H1 (cell line): ENCODE data around the gene CD59. TPM values are rescaled to one million over a fixed set of nuclear protein-coding genes. Genes with fewer than 3 reads are reported as not detected.

Experiments used
- CTCF ChIA-PET: fragments of 300-600 bp; sonication (Branson Sonifier 250); formaldehyde crosslinking; loops from one replicate; lab custom pipeline; 2021; ENCODE audit not compliant: partially characterized antibody; lab: Charles Lee
- POLR2A ChIA-PET: fragments of 300-600 bp; sonication (Branson Sonifier 250); formaldehyde crosslinking; loops from one replicate; lab custom pipeline; 2021; ENCODE audit warnings: inconsistent platforms; ENCODE audit not compliant: partially characterized antibody; lab: Charles Lee
- DNase-seq, 2 experiments: peaks; one replicate each; pipeline versions ENCODE4 v3.0.0 to v3.0.0-alpha.2; 2010 to 2022; ENCODE audit warnings: low spot score in 2 of 2, low read depth in 1 of 2, mixed read lengths in 1 of 2
- FAIRE-seq: peaks from 2 replicates; lab custom pipeline; 2011; peaks lifted over from hg19 to GRCh38; lab: Jason Lieb, UNC
- H2AFZ ChIP-seq: 2 replicates; pipeline ENCODE4 v1.8.1; 2012; ENCODE audit warnings: low read length, inconsistent platforms
- H2AK5ac ChIP-seq: 2 replicates; pipeline ENCODE4 v1.6.1; 2013; ENCODE audit warnings: low read depth, low read length
- H2BK120ac ChIP-seq: replicated peaks from 2 replicates; pipeline ENCODE3; 2013; ENCODE audit warnings: low read depth, low read length, inconsistent platforms
- H2BK12ac ChIP-seq: 2 replicates; pipeline ENCODE4 v1.6.1; 2013; ENCODE audit warnings: low read depth, low read length
- H2BK15ac ChIP-seq: 2 replicates; pipeline ENCODE4 v1.6.1; 2013; ENCODE audit warnings: low read length
- H2BK20ac ChIP-seq: 2 replicates; pipeline ENCODE4 v1.6.1; 2013; ENCODE audit warnings: low read length
- H2BK5ac ChIP-seq: 2 replicates; pipeline ENCODE4 v1.6.1; 2013; ENCODE audit warnings: low read depth, low read length
- H3K14ac ChIP-seq: 2 replicates; pipeline ENCODE4 v1.6.1; 2013; ENCODE audit warnings: inconsistent platforms; ENCODE audit not compliant: insufficient read length
- H3K18ac ChIP-seq: 2 replicates; pipeline ENCODE4 v1.6.1; 2013; ENCODE audit warnings: low read length; ENCODE audit errors: extremely low read depth
- H3K23ac ChIP-seq: 2 replicates; pipeline ENCODE4 v1.6.1; 2013; ENCODE audit warnings: inconsistent platforms; ENCODE audit not compliant: insufficient read length
- H3K23me2 ChIP-seq: 2 replicates; pipeline ENCODE4 v1.6.1; 2013; ENCODE audit warnings: low read depth, low read length
- H3K27ac ChIP-seq: 2 replicates; pipeline ENCODE4 v1.6.1; 2011; ENCODE audit warnings: low read depth, low read length, inconsistent platforms
- H3K27me3 ChIP-seq, 4 experiments: replicated peaks in 1 of 4; 1 replicate in 1 of 4; 2 replicates in 3 of 4; pipeline versions ENCODE4 v1.6.1 to v1.8.1; 2011 to 2013; ENCODE audit warnings: low read length in 3 of 4, mild to moderate bottlenecking in 3 of 4, inconsistent platforms in 2 of 4, mixed read lengths in 2 of 4, moderate library complexity in 1 of 4; ENCODE audit not compliant: control insufficient read depth in 3 of 4, insufficient read depth in 3 of 4; ENCODE audit errors: extremely low read depth in 1 of 4
- H3K36me3 ChIP-seq, 4 experiments: 2 replicates each; pipeline versions ENCODE4 v1.6.1 to v1.8.1; 2011 to 2013; ENCODE audit warnings: mild to moderate bottlenecking in 4 of 4, low read length in 3 of 4, moderate library complexity in 2 of 4, control low read depth in 1 of 4, inconsistent platforms in 1 of 4; ENCODE audit not compliant: insufficient read depth in 4 of 4, control insufficient read depth in 2 of 4
- H3K4ac ChIP-seq: replicated peaks from 2 replicates; pipeline ENCODE3; 2013; ENCODE audit warnings: low read length, low read depth, mixed read lengths, inconsistent platforms; ENCODE audit not compliant: insufficient read length
- H3K4me1 ChIP-seq, 4 experiments: replicated peaks in 1 of 4; 1 replicate in 1 of 4; 2 replicates in 3 of 4; pipeline versions ENCODE4 v1.6.1 to v1.8.1; 2011 to 2013; ENCODE audit warnings: low read length in 3 of 4, inconsistent platforms in 2 of 4, mixed read lengths in 1 of 4; ENCODE audit not compliant: insufficient read depth in 4 of 4, control insufficient read depth in 3 of 4
- H3K4me2 ChIP-seq, 2 experiments: 2 replicates each; pipeline versions ENCODE4 v1.6.1 to v1.8.1; 2011 to 2013; ENCODE audit warnings: low read depth in 2 of 2, low read length in 2 of 2, control low read depth in 1 of 2, inconsistent platforms in 1 of 2, mild to moderate bottlenecking in 1 of 2; ENCODE audit not compliant: insufficient read depth in 1 of 2
- H3K4me3 ChIP-seq, 4 experiments: fragments of 200-600, 300-600 bp in 1 of 4; sonication (generic), shearing (Covaris generic), sonication (Bioruptor Twin) in 1 of 4; 2 replicates each; pipeline versions ENCODE4 v1.5.1 to v1.8.1; 2011 to 2016; ENCODE audit warnings: low read length in 4 of 4, low read depth in 3 of 4, control low read depth in 2 of 4, inconsistent platforms in 2 of 4, mild to moderate bottlenecking in 2 of 4, mixed read lengths in 1 of 4, moderate library complexity in 1 of 4; ENCODE audit not compliant: insufficient read depth in 2 of 4; ENCODE audit errors: extremely low read depth in 1 of 4
- H3K56ac ChIP-seq: replicated peaks from 2 replicates; pipeline ENCODE3; 2013; ENCODE audit warnings: low read depth, mild to moderate bottlenecking, mixed read lengths, low read length, inconsistent platforms; ENCODE audit not compliant: insufficient read length
- H3K79me1 ChIP-seq: 2 replicates; pipeline ENCODE4 v1.6.1; 2013; ENCODE audit warnings: low read depth, low read length, control low read depth
- H3K79me2 ChIP-seq, 2 experiments: 2 replicates each; pipeline versions ENCODE4 v1.6.1 to v1.8.1; 2012 to 2013; ENCODE audit warnings: low read length in 2 of 2, mild to moderate bottlenecking in 2 of 2, inconsistent platforms in 1 of 2; ENCODE audit not compliant: insufficient read depth in 2 of 2, control insufficient read depth in 1 of 2
- H3K9ac ChIP-seq, 4 experiments: replicated peaks in 1 of 4; 1 replicate in 1 of 4; 2 replicates in 3 of 4; pipeline versions ENCODE4 v1.6.1 to v1.8.1; 2011 to 2013; ENCODE audit warnings: low read depth in 3 of 4, low read length in 3 of 4, control low read depth in 2 of 4, mild to moderate bottlenecking in 2 of 4, moderate library complexity in 2 of 4, inconsistent platforms in 1 of 4; ENCODE audit errors: extremely low read depth in 1 of 4
- H3K9me3 ChIP-seq, 2 experiments: 2 replicates each; pipeline versions ENCODE4 v1.6.1 to v1.8.1; 2012 to 2013; ENCODE audit warnings: mild to moderate bottlenecking in 2 of 2, moderate library complexity in 2 of 2, control low read depth in 1 of 2, inconsistent platforms in 1 of 2, low read depth in 1 of 2, low read length in 1 of 2, mixed read lengths in 1 of 2; ENCODE audit not compliant: insufficient read depth in 2 of 2
- H4K20me1 ChIP-seq, 2 experiments: replicated peaks in 1 of 2; 2 replicates each; pipeline versions ENCODE3 to v1.8.1; 2011 to 2013; ENCODE audit warnings: inconsistent platforms in 2 of 2, low read length in 2 of 2, mild to moderate bottlenecking in 1 of 2; ENCODE audit not compliant: insufficient read depth in 2 of 2, control insufficient read depth in 1 of 2
- H4K5ac ChIP-seq: 2 replicates; pipeline ENCODE4 v1.6.1; 2013; ENCODE audit warnings: low read length, low read depth, mixed read lengths, inconsistent platforms; ENCODE audit not compliant: insufficient read length
- H4K8ac ChIP-seq: 2 replicates; pipeline ENCODE4 v1.8.0; 2013; ENCODE audit warnings: mild to moderate bottlenecking, moderate library complexity, low read length, inconsistent platforms; ENCODE audit not compliant: insufficient read depth; ENCODE audit errors: extremely low read depth
- H4K91ac ChIP-seq: replicated peaks from 2 replicates; pipeline ENCODE3; 2013; ENCODE audit warnings: low read length, mixed read lengths, inconsistent platforms; ENCODE audit not compliant: insufficient read length
- BACH1 ChIP-seq: IDR thresholded peaks from 2 replicates; pipeline ENCODE4 v1.6.1; 2012; ENCODE audit warnings: low read length, improper control_type of control experiment
- GABPA ChIP-seq: IDR thresholded peaks from 2 replicates; pipeline ENCODE4 v1.6.1; 2011; ENCODE audit warnings: mild to moderate bottlenecking, low read length, moderate library complexity, borderline replicate concordance; ENCODE audit not compliant: insufficient read depth
- HDAC2 ChIP-seq, 2 experiments: fragments of 300-600 bp in 1 of 2; sonication (generic) in 1 of 2; IDR thresholded peaks; 2 replicates each; pipeline ENCODE4 v1.6.1; 2011 to 2012; ENCODE audit warnings: low read depth in 2 of 2, low read length in 2 of 2, mild to moderate bottlenecking in 2 of 2, moderate library complexity in 2 of 2, borderline replicate concordance in 1 of 2, inconsistent platforms in 1 of 2
- HDAC6 ChIP-seq: IDR thresholded peaks from one replicate; pipeline ENCODE4 v1.7.1; 2012; ENCODE audit warnings: low read depth, mild to moderate bottlenecking, inconsistent platforms, low read length, moderate library complexity
- JUN ChIP-seq: IDR thresholded peaks from 2 replicates; pipeline ENCODE4 v1.6.1; 2011; ENCODE audit warnings: low read depth, mild to moderate bottlenecking, improper control_type of control experiment, low read length
- KDM1A ChIP-seq: fragments of 200-600, 300-600 bp; sonication (generic); IDR thresholded peaks from 2 replicates; pipeline ENCODE4 v1.7.1; 2016; ENCODE audit warnings: mild to moderate bottlenecking, low read length, borderline replicate concordance
- NANOG ChIP-seq: IDR thresholded peaks from 2 replicates; pipeline ENCODE4 v1.6.1; 2011; ENCODE audit warnings: low read length, low read depth, mild to moderate bottlenecking, inconsistent platforms; ENCODE audit not compliant: insufficient read depth, poor library complexity, severe bottlenecking
- POLR2AphosphoS5 ChIP-seq: IDR thresholded peaks from 2 replicates; pipeline ENCODE4 v1.6.1; 2011; ENCODE audit warnings: low read depth, low read length
- RNF2 ChIP-seq: fragments of 200-900, 300-1000 bp; sonication (generic); IDR thresholded peaks from 2 replicates; pipeline ENCODE4 v1.7.1; 2016; ENCODE audit warnings: borderline replicate concordance, low read depth, mild to moderate bottlenecking, antibody characterized with exemption, low read length; ENCODE audit not compliant: poor library complexity, severe bottlenecking; ENCODE audit errors: missing control alignments
- SUZ12 ChIP-seq: fragments of 200-600 bp; sonication (generic); IDR thresholded peaks from 2 replicates; pipeline ENCODE4 v1.6.1; 2012; ENCODE audit warnings: mild to moderate bottlenecking, inconsistent platforms, low read length, moderate library complexity, mixed read lengths
- TAF7 ChIP-seq: optimal IDR thresholded peaks from 2 replicates; pipeline ENCODE3; 2011; ENCODE audit warnings: low read depth, mild to moderate bottlenecking, inconsistent platforms, low read length, moderate library complexity, borderline replicate concordance
- TBP ChIP-seq: IDR thresholded peaks from 2 replicates; pipeline ENCODE4 v1.6.1; 2011; ENCODE audit warnings: low read depth, low read length, improper control_type of control experiment
- TEAD4 ChIP-seq: IDR thresholded peaks from 2 replicates; pipeline ENCODE4 v1.6.1; 2012; ENCODE audit warnings: low read depth, low read length, inconsistent platforms, mixed read lengths
- WGBS, 2 experiments: shearing (Covaris generic) in 1 of 2; methylation state at CpG; one replicate each; pipeline versions ENCODE4 v1.1.6 to v1.1.7; 2013 to 2015; ENCODE audit warnings: low lambda C conversion rate in 2 of 2, mixed read lengths in 2 of 2, inconsistent platforms in 1 of 2, low coverage in 1 of 2, missing lambda C conversion rate in 1 of 2; ENCODE audit not compliant: insufficient replicate concordance in 2 of 2, insufficient coverage in 1 of 2, insufficient read length in 1 of 2; ENCODE audit errors: extremely low coverage in 1 of 2, missing lambda C conversion rate in 1 of 2; 5-methylcytosine and 5-hydroxymethylcytosine counted together
- polyA plus RNA-seq, 7 experiments: library from polyadenylated mRNA; depleted of rRNA in 3 of 7; stranded (reverse) in 5 of 7; unstranded in 2 of 7; fragments of >200 nt in 5 of 7; fragments of 200-250 nt in 2 of 7; gene quantifications; 1 replicate in 5 of 7; 2 replicates in 1 of 7; 4 replicates in 1 of 7; pipeline versions ENCODE4 v1.2.1 to v1.2.3, GENCODE V29; 2011 to 2013; ENCODE audit warnings: missing spikeins in 2 of 7, mixed read lengths in 2 of 7
- total RNA-seq: library from RNA; stranded (reverse); fragmentation: NEBNext Ultra II Directional; extraction: Animal tissue kit (Norgen Biotek cat#: 25700); gene quantifications from 2 replicates; pipeline ENCODE4 v1.2.1, GENCODE V29; 2021

The CD59 gene
- total and polyA plus RNA-seq, 2 of the 8 experiments (the other 6 are each of a cell fraction or from before 2014, with no cell fraction given), result 63.1 to 90.3 TPM

GRCh38 chr11:33657757-33658156 is 78.5 kb downstream of the CD59 start:
- POLR2A ChIA-PET, result no interaction called here
- no peak for TF ChIP-seq TBP
- no peak for TF ChIP-seq TAF7
- no peak for TF ChIP-seq RNF2
- no peak for TF ChIP-seq NANOG
- no peak for TF ChIP-seq SUZ12
- TF ChIP-seq BACH1, result no peak
- TF ChIP-seq GABPA, result no peak
- no peak for TF ChIP-seq HDAC2 (IDR thresholded peaks at IDR 0.05; ENCODE audit: borderline replicate concordance in 1 of 2, low read depth in 2 of 2, low read length in 2 of 2)
- no peak for TF ChIP-seq JUN
- TF ChIP-seq POLR2AphosphoS5, result no peak
- no peak for TF ChIP-seq TEAD4
- TF ChIP-seq HDAC6, result no peak
- no peak for TF ChIP-seq KDM1A

More at GRCh38 chr11:33657757-33658156, 78.5 kb downstream of the CD59 start:
- Histone ChIP-seq H4K5ac (no peak overlapping the region), H3K4ac (no peak overlapping the region), H2BK5ac (no peak overlapping the region), H4K20me1 (no peaks in the 10 kb centered on the region), H2BK120ac (no peak overlapping the region), H4K8ac (no peak overlapping the region), H2AFZ (no peak overlapping the region), H2AK5ac (no peak overlapping the region), H3K23ac (no peak overlapping the region), H3K14ac (no peak overlapping the region), H3K27ac (no peak overlapping the region), H3K79me1 (no peaks in the 10 kb centered on the region), H2BK12ac (no peak overlapping the region), H2BK20ac (no peak overlapping the region), H3K4me3 (no peak overlapping the region), H3K4me2 (no peak overlapping the region), H3K36me3 (no peaks in the 10 kb centered on the region; a peak in 1 of 8 replicates), H3K27me3 (no peaks in the 10 kb centered on the region), H3K23me2 (no peaks in the 10 kb centered on the region), H3K56ac (no peak overlapping the region), H3K79me2 (no peaks in the 10 kb centered on the region), H3K9ac (no peak overlapping the region), H2BK15ac (no peak overlapping the region), H3K18ac (no peak overlapping the region), H3K9me3 (no peaks in the 10 kb centered on the region), H3K4me1 (no peaks in the 10 kb centered on the region; a peak in 2 of 7 replicates), H4K91ac (no peak overlapping the region)
- WGBS, 2 experiments, result 79% methylated on average over 3 of the region's 3 CpGs; no CpG with 5 or more reads in 1 of the 2 experiments
- no peak for FAIRE-seq
- DNase-seq, result no peak
- CTCF ChIA-PET, result interaction anchor here (0.8 to 2.0 kb wide), 4 partner anchors 9 to 115 kb away, joined by 3 to 8 read pairs (median 3); no protein-coding TSS in a partner anchor
